GM21737 (cell line): ENCODE measurements around the gene L3MBTL4.
A peak's percentile ranks its signal among the peaks of the same experiment; 100 is the strongest.

Experiments
- ATAC-seq: cut with Tn5 transposase; IDR thresholded peaks from one replicate; pipeline ENCODE4 v1.9.1; 2021; ENCODE audit warnings: mild to moderate bottlenecking, moderate library complexity; ENCODE audit not compliant: unreplicated experiment

L3MBTL4 gene

GRCh38 chr18:6257950-6258349 is 156.8 kb downstream of the L3MBTL4 start:
- ATAC-seq, result no peak

DNA sequence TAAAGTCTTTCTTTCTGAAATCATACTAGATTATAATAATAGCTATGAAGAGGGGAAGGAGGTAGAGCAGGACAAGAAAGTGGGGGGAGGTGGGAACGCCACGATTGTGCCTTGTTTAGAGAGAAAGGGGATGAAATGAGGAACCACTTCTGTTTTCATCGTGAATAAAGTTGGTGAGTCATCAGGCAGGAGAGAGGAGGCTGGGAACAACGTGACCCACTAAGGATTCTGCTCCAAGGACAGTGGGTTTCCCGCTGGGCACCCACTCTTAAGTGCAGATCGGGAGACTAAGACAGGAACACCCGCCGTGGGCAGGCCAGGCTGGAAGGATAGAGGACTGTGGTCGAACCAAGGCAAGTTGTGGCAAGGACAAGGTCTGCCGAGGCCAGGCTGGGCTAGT is 158.2 kb downstream of the L3MBTL4 start:
- ATAC-seq, result no peak

GRCh38 chr18:6255886-6256285 is 158.8 kb downstream of the L3MBTL4 start:
- ATAC-seq, result no peak

DNA sequence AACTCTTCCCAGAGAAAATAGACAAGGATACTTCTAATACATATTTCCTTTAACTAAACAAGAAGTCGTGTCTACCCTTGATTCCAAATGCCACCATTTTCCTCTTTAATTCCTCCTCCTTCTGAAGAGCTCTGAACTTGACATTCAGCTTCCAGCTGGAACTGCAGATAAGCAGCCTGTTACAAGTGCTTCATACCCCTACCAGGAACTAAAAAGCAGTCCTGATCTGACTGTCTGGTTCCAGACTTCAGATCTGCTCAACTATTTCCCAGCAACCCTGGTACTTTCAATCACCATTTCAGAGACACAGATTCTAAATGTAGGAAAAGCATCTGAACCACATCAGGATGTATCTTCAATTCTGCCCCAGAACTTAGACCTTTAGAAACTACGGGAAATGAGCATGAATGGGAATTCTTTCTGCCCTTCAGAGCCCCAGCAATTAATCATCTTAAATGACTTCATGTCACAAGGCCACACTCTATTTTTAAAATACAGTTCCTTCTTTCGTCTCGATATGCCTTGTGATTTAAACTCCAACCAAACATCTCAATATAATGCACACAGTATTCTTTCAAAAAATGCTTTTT is 159.5 kb downstream of the L3MBTL4 start:
- ATAC-seq, result no peak

DNA sequence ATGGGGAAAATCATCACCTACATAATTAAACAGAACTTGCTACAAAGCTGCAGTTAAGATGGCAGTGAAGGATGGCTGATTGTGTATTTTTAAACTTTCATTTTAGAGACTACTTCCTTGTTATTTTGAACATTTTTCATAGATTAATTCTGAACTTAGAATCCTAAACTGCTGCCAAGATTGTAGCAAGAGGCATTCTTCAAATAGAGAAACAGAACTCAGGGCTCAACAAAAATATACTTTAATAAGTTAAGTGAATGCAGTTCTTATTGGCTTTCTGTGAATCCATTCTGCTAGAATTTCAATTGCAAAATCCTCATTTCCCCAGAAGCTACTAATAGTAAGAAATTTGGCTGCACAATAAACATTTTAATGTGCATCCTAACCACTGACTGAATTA is 160.3 kb downstream of the L3MBTL4 start:
- no peak for ATAC-seq

DNA sequence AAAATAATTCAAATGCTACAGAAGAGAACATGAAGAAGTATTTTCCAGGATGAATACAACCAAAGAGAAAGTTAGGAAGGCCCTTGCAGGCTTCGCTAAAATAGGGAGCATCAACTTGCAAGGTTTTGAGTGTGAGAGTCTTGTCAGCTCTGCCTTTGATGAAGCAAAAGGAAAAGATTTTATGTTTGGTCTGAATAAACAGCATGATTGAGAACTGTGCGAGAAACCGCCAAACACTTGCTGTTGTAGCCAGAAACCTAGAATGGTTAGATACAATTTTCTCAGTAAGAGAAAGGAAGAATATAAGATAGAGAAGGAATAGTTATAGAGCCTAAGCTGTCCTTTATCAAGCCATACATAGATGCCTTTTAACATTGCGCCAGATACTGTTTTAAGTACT is 163.6 kb downstream of the L3MBTL4 start:
- no peak for ATAC-seq

DNA sequence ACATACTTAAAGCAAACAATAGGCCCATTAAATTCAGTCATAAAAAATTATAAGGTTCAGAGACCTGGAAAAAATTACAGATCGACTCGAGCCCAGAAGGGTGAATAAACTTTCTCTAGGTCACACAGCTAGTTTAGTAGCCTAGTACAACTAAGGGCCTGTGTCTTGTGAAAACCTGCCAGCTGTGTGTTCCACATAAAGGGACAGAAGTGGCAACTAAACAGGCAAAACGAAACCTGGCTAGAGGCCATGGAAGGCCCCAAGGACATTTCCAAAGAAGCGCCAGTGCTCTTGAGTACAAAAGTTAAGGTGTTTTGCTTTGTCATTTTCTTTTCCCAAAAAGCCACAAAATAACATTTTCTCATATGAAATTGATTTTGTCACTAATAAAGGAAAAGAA is 164.9 kb downstream of the L3MBTL4 start:
- no peak for ATAC-seq

- ATAC-seq, result peak; percentile 73
Observed at GRCh38 chr18:6249170-6249569, 165.5 kb downstream of the L3MBTL4 start.

- no peak for ATAC-seq
Observed at GRCh38 chr18:6248017-6248416, 166.7 kb downstream of the L3MBTL4 start.

GRCh38 chr18:6242004-6242403 is 172.7 kb downstream of the L3MBTL4 start:
- ATAC-seq, result no peak

GRCh38 chr18:6239716-6240115 is 175.0 kb downstream of the L3MBTL4 start:
- no peak for ATAC-seq

- ATAC-seq, result no peak
Observed at GRCh38 chr18:6236258-6236657, 178.5 kb downstream of the L3MBTL4 start.

DNA sequence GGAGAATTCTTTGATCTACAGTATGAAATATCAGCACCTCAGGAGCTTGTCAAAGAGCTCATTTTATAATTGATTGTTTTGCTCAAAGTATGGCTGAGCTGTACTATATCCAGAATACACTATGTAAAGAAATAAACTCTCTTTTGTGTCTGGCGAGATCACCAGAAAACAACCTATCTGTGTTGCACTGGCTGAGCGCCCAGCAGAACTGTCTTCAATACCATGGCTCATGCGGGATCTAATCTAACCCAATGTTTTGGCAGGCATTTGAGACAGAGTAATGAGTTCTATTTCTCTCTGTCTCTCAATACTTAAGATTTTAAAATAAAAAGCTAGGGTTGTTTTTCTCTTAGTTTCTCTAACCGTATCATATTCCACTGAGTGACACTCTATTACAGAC is 192.4 kb downstream of the L3MBTL4 start:
- ATAC-seq, result no peak

- ATAC-seq, result no peak
Observed at GRCh38 chr18:6221602-6222014, 193.1 kb downstream of the L3MBTL4 start.

DNA sequence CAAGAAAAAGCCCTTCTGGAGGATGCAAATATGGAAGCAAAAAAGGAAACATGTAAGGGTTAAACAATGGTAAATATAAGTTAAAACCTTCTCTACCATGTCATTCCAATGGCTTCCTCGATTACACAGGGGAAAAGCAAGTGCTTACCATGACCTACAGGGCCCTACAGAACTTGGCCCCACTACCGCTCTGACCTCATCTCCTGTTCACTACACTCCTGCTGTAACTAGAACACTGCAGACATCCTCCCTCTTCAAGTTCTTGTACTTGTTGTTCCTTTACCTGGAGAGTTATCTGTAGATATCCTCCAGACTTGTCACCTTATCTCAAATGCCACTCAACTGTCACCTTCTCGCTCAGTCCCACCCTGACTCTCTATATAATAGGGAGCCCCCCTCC is 194.6 kb downstream of the L3MBTL4 start:
- ATAC-seq, result no peak

DNA sequence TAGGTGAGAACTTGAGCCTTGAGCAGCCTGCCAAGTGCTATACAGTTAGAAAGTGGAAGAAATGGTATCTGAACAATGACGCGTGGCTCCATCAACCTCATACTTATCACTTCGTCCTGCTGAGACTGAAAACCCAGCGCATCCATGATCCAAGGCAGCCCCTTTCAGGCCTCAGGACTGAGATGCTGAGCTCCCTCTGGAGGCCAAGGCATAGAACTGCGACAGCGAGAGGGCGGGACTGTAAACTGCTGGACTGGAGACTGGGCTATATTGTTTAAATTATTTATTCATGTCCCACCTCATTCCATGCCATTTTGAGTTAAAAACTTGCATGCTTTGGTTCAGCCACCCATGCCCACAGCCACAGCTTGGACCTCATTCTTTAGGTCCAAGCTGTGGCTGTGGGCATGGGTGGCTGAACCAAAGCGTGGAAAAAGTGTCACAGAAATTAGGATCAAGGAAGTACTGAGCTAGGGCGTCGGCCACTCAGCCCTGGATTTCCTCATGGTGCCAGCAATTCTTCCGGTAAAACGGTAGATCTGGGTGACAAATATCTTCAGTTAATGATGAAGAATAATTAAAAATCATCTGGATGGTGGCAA is 195.5 kb downstream of the L3MBTL4 start:
- ATAC-seq, result no peak

DNA sequence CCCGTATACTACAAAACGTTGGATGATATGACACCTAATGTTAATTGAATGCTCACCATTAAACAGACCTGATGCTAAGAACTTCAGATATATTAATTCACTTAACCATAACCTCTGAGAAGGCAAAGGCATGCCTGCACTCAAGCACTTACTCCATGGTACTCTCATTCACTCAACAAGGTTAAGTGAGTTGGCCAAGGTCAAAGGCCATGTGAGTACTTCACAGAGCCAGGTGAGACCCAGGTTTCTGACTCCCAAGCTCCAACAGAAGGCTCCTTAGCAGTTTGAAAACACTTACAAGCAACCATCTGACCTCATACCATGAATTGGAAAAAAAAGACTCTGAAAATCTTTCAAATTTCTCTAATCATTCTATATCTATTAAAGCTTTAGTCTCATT is 198.8 kb downstream of the L3MBTL4 start:
- ATAC-seq, result no peak

DNA sequence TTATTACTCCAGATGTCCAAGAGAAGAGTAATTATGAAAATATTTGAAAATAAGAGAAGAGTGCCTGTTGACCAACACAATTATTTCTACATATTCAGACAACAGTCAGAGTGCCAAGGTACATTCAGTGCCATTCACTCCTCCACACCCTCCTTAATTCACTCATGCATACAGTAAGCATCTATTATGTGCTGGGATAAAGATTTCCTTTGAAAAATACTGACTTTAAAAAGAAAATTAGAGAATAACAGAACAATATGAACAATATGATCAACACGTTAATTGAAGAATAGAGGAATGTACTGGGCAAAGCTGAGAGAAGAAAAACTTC is 203.6 kb downstream of the L3MBTL4 start:
- ATAC-seq, result no peak

DNA sequence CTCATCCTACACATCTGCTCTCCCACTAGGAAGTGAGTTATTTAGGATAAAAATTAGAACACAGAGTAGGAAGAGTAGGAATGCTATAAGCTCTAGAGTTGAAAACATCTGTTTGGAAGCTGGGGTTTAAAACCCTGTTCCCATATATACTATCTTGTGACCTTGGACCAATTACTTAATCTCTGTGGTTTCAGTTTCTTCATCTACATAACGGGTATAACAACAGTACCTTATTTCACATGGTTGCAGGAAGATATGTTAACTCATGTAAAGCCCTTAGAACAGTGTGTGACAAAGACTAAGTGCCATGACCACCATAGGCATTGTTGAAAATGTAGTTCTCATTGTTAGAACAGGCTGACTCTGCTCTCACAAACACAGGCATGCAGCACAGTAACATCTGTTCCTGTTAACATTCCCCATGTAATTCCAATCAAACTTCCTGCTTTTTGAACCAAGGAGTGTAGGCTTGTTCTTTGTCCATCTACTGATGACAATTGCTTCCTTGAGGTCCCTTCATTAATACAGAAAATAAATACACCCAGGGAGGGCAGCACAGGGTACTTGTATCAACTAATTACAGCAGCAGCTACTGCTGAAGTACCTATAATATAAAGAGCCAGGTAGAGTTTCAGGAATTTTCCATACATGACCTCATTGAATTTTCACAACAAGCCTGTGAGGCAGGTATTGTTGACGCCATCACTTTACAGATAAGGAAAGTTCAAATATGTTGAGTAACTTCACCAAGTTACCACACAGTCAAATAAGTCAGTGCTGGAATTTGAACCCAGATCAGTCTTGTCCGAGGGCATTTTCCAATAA is 204.2 kb downstream of the L3MBTL4 start:
- ATAC-seq, result no peak

DNA sequence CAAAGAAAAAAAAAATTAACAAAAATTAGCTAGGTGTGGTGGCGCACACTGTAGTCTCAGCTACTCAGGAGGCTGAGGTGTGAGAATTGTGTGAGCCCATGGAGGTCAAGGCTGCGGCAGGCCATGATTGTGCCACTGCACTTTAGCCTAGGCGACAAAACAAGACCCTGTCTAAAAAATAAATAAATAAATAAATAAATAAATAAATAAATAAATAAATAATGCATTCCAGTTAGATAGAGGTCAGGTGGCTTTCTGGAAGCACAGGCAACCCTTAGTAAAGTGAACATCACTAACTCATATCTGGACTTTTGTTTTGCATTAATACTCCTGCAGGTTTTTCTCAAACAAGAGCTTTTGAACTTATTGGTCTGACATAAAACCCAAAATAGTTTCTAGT is 206.8 kb downstream of the L3MBTL4 start:
- ATAC-seq, result no peak

DNA sequence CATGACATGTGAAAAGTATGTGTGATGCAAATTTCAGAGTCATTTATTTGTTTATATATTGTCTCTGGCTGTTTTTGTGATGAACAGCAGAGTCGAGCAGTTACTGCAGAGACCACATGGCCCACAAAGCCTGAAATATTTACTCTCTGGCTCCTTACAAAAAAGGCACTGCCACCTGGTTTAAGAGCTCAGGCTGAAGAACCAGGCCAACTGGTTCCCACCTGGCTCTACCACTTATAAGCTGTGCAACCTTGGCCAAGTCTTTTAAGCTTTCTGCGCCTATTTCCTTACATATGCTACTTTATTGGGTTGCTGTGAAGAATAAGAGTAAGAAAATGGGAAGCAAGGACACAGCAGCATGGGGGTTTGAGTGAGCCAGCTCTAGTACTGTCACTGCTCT is 207.6 kb downstream of the L3MBTL4 start:
- no peak for ATAC-seq

- ATAC-seq, result no peak
Observed at GRCh38 chr18:6205706-6206105, 209.0 kb downstream of the L3MBTL4 start.
